Endometrial microvascular endothelial cells (primary cell): ENCODE measurements around the gene LOXL3. TPM values are rescaled to one million over a fixed set of nuclear protein-coding genes. Genes with fewer than 3 reads are reported as not detected.

Experiments
- in situ Hi-C: cut with HindIII; loops from 2 replicates; pipeline ENCODE4 v1.10.0; 2017; ENCODE audit warnings: low sequenced_read_pairs, low pct_unique_long_range_greater_than_20kb; ENCODE audit errors: inconsistent ontology term
- total RNA-seq: library from RNA; depleted of rRNA; stranded (reverse); fragments of >200 nt; gene quantifications from one replicate; pipeline ENCODE4 v1.2.3, GENCODE V29; 2015; ENCODE audit errors: inconsistent ontology term

LOXL3 gene
- total RNA-seq, 1 donor from 2014 or later, result 0.65 TPM

DNA sequence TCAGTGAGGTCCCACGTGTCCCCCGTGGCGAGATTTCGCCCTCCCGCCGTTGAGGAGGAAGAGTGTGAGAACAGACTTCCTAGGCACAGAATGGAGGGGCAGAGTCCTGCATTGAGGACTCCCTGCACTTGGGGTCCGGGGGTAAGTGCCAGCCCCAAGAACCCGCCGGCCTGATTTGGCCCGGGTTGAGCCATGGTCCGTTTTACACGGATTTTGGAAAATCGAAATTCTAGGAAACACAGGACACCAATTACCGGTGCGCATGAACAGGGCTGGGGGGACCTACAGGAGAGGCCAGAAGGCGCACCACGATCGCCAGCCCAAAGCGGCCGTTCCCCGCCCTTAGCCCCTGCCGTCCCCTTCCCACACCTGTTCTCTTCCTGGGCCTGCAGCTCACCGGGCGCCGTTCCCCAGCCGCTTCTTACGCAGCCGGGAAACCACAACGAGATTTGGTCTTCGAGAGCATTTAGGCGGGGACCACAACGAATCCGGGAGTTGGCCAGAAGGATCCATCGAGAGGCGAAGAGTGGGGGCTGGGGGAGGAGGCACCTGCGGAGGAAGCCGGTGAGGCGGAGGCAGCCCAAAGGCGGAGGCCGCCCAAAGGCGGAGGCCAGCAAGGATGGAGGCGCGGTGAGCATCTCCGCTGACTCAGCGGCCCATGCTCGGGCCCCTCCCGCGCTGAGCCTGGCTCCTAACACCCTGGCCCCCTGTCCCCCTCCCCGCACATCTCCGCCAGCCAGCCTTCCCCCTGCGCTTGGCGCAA is 40.0 kb downstream of the LOXL3 start:
- in situ Hi-C loops, result no loop called here

DNA sequence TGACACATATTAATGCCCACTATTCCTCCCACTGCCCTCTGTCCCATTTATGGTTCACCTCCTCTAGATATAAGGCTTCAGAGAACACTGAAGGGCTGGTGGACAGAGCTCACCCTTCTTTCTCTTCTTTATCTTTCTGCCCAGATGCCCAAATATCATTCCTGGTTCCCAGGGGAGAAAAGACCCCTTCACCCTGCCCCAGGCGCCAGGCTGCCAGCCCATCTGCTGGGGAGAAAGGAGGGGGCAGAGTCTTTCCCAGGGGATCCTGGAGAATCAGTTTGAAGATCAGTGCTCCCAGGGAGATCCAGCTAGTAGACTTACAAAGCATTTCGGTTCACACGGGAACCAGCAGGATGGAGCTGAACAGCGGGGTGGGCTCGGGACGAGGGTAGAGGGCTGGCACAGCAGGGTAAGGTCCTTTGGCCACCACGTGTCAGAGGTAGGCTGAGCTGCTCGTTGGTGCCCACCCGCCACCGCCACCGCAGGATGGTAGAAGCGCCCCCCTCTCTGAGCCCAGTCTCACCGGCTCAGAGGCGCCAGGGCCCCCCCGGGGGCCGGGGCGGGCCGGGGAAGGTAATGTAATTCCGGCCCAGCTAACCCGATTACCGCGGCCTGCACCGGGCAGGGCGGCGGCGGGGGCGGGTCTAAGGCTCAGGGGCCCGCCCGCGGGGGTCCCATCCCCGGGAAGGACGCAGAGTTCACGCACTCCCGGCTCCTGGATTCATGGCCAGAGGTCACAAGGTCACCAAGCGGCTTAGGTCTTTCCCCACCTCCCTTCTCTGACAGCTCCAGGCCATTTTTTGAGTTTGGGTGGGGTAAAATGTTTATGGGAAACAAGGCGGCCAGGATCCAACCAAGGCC is 40.8 kb downstream of the LOXL3 start:
- in situ Hi-C loops, result no loop called here

DNA sequence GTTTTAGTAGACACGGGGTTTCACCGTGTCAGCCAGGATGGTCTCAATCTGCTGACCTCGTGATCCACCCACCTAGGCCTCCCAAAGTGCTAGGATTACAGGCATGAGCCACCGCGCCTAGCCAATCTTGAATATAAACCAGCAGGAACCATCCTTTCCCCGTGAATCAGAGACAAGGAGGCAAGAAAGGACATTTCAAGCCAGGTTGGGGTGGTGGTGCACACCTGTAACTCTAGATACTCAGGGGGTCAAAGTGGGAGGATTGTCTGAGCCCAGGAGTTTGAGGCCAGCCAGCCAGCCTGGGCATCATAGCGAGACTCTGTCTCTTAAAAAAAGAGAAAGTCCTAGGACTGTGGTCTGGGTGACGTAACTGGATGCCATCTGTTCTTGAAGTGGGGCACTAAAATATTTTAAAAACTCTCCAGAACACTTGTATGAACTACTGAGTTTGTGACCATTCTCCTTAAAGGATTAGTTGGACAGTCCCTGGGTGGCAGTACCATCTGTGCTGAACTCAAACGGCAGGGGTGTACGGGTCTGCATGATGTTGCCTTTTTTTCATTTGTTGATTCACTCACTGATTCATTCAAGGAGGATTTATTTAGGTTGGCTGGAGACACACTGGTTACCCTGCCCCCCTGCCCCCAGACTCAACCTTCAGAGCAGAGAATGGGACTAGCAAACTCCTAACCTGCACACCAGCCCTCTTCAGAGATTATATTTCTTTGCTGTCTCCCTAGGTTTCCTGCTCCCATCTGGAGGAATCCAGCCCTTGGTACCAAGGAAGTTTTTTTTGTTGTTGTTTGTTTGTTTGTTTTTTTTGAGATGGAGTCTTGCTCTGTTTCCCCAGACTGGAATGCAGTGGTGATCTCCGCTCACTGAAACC is 42.4 kb downstream of the LOXL3 start:
- in situ Hi-C loops, result no loop called here

DNA sequence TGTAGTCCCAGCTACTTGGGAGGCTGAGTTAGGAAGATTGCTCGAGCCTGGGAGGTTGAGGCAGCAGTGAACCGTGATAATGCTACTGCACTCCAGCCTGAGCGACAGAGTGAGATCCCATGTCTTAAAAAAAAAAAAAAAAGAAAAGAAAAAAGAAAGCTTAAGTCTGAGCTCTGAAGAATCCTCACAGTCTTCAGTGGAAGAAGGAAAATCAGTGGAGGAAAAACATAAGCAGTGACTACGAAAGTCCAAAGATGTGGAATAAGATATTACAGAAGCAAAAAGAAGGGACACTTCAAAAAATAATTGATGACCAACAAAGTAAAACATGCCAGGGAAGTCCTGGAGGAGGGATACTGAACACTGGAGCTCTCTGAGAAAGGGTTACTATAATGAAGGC is 43.5 kb downstream of the LOXL3 start:
- in situ Hi-C loops, result no loop called here

DNA sequence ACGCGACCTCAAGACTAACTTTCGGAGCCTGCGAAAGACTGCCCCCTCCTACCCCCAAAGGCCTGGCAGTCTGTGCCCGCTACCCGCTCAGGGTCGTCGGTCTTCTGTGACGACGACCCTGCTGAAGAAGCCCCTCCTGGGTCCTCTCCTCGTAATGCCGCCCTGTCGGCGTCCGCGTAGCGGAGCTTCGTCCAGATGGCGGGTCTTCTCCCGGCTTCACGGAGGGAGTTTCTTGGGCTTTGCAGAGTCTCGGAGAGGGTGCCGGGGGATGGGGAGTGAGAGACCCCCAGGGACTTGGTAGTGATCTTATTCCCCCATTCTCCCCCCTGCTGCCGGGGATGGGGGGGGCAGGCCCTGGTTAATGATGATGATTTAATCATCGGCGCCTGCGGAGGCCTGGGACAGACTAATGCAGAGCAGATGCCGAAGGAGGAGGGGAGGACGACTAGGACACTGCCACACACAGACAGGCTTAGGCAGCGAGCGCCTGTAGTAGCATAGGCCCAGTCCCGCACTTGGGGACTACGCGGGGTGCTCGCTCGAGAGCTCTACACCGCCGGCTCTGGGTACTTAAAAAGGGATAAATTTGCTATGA is 45.7 kb downstream of the LOXL3 start:
- in situ Hi-C loops, result no loop called here

DNA sequence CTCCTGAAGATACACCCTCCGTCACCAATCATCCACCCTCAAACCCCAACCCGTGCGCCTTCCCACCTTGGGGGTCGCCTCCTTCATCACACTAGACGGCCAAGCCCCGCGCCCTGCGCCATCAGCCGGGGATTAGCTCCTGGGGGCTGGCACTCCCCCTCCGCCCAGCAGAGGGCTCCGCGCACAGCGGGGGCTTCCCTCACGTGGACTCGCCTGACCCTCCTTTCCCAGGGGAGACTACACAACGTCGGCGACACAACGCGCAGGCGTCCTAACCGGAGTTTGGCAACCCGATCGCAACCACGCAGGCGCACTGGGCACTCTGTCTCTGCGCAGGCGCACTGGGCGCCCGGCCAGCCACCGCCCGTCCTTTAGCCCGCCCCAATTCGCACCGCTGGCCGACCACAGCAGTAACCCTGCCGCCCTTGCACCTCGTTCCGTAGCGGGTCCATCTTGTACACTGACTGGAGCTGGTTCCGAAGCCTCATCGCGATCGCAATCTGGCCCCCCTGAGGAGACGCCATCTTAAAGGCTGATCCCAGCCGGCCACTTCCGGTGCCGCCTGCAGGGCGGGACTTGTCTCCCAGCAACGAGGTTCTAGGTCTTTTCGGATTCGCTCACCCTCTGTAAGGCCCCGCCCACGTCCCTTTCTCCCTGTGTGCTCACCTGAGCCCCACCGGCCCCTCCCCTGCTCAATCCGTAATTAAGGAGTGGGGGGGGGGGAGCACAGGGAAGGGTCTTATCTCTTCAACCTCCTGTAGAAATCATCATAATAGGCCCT is 46.4 kb downstream of the LOXL3 start, which contains the start of gene PCGF1:
TSS of gene PCGF1 (minus strand) at position 551 of the 781 bp plus-strand sequence. CDS start at position 524, 27 bp downstream.
- in situ Hi-C loops, result no loop called here

DNA sequence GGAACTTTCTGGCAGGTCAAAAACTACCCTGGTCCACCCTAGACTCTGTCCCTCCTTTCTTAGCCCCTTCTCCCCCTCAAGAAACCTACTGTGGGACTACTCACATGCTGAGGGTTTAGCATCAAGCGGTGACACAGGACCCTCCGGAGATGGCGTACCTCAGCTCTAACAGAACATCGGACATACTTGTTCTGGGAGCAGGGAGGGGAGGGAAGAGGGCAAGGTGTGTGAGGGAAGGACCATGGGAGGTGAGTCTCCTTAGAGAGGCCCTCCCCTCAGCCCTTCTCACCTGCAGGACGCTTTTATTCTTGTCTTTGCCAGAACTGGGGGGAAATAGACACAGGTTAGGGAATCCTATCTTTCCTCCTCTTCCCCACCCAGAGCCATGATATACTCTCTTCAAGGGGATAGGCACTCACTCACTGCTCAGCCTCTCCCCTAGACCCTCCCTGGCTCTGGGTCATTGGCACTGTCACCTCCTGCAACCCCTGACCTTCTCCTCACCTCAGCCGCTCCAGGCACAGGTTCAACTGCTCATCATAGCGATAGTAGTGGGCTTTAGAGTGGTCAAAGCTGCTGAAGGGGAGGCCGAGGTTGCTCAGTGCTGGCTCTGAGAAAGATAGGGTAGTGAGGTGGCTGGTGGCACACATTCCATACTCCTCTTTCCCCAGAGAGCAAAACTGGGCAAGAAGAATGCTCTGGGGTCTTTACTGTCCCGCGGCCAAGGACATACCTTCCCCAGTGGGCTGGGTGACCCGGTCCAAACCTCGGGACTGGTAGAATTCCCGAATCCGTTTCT is 48.1 kb downstream of the LOXL3 start:
- in situ Hi-C loops, result no loop called here

DNA sequence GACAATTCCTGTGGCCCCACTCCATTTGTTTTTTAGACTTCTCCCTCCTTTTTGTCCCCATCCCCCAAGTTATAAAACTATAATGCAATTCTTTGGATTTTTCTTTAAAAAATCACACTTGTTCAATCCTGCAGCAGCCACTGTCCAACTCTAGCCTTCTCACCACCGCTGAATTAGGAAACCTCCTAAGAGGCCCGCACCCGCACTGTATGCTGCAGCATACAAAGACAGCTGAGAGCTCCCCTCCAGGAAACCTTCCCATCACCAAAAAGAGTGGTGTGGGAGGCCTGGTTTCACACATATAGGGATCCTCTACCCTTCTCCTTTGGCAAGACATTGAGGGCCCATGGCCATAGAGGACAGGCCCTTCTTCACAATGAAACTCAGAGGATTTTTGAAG is 49.2 kb downstream of the LOXL3 start:
- in situ Hi-C loops, result no loop called here

DNA sequence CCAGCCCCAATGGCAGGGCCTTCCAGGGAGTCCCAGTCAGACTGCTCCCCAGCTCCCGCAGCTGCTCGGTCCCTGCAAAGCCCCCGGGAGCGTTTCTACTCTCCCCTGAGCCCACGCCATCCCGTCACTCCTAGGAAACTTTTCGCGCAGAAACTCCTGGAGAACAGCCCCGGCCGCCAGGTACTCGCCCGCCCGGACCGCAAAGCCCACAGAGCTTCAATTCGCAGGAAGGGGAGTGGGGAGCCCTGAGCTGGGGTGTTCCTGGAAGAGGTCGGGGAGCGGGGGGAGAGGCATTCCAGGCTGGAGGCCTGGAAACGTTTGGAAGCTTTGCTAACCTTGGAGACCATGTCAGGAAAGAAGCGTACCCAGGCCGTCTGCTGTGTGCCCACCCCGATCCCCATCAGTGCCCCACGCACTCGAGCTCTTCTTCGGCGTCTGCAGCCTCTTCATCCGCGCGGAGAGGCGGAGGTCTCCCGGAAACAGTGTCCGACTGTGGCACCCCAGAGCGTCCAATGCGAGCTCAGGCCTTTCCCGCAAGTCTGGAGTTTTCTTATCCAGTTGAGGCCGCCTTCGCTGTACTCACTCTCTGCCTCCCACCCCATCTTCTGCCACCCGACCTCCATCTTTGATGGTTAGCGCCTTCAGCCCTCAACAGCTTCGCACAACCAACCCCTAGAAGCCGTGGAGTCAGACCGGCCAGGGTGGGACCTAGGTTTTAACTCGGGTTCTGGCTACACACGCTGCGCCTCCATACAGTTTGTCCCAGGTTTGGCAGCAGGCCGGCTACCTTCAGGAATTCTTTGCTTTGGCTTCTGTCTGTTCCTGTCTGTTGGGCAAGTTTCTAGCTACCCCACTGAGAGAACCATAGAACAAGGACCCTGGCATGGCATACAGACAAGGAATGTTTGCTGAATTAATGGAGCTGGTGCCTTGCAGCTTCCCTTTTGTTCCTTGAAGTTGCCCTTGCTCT is 50.0 kb downstream of the LOXL3 start:
- in situ Hi-C loops, result no loop called here

DNA sequence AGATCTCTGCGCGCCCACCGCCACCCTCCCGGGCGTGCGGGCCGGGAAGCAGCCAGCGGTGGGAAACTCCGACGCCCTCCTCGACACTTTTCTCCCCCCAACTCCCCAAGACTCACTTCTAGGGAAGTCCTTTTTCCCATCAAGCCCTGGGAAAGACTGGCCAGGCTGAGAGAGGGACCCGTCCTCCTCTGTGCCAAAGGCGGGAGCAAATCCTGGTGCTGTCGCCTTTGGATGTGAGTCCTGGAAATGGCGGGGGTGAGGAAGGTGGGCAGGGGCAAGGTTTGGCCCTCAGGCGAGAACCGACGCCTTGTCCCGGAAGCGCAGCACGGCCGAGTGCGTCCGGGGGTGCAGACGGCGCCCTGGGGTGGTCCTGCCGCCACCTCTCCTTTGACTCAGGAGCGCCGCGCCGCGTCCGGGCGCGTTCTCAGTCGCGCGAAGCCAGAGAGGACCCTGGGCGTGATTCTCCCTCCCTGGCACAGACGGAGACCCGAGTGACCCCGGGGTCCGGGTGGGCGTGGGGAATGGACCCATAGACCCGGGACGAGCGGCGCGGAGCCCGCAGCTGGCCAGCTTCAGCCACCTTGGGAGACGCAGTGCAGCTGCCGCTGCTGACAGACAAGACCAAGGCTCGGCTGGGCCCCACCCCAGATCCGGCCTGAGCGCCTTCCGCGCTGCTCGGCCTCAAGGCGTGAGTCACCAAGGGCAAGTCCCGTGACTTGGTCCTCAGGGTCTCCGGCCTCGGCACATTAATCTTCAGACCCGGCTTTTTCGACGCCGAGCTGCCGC is 50.8 kb downstream of the LOXL3 start:
- in situ Hi-C loops, result no loop called here

DNA sequence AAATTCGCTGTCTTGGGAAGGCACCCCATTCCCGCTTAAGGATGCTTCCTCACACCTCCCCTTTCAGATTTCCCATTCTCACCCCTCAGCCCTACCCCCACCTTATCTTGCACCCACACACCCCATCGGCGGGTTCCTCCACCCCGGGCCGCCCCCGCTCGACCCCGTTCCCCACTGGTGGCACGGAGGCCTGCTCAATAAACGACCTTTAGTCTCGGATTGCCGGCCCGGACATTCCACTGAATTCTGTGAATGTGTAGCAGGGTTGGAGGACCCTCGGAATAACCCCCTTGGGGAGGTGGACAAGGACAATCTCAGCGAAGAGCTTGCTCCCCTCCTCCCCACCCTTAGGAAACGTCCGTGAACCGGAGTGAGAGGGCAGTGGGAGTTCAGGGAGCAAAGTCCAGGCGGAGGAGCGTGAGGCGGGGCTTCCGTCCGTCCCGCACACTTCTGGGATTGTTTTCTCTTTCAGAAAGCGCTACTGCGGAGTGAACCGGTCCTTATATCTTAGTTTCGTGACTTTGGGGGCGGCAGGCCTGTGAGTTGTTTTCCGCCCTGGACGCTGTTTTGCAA is 51.5 kb downstream of the LOXL3 start:
- in situ Hi-C loops, result no loop called here

DNA sequence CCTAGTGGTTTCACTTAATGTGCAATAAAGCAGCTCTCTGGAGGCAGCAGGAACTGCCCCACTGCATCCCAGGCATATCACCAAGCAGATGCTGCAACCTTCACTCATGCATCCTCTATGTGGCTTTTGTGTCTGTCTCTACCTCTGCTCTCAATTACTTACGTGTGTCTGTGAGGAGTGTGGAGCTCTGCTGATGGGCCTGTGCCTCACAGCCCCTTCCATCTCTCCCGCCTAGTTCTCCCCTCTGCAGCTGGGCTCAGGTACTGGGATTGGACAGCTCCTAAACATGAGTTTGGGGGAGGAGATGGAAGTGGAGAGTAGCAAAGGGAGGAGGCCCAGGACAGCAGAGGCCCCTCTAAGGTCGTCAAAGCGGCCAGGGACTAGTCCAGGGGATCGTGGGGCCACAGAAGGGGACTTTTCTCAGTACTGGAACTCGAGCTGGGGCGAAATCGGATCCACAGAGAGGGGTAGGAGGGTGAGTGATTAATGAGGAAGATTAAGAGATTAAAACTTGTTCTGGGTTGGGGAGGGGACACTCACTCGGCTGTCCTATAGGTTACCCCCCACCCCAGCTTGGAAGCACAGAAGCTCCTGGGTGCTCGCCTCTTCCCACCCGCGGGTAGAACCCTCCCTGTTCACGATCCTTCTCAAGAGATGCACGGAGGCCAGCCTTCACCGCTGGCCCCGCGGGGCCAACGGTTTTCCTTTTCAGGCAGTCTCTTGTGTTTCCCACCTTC is 52.2 kb downstream of the LOXL3 start:
- in situ Hi-C loops, result no loop called here

DNA sequence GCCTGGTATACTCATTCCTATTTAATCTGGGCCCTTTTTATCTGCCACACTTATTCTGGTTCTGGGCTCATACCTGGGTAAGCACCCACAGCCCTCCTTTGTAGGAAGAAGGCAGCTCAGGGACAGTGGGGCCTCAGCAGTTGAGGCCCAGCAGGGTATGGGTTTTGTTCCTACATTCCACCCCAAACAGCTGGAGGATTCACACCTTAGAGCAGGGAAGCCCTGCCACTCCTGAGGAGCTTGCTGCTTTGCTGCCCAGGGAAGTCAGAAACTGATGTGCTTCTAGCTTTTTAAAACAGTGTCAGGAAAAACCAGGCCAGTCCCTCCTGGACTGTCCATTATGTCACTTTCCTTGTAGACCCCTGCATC is 53.2 kb downstream of the LOXL3 start:
- in situ Hi-C loops, result no loop called here

DNA sequence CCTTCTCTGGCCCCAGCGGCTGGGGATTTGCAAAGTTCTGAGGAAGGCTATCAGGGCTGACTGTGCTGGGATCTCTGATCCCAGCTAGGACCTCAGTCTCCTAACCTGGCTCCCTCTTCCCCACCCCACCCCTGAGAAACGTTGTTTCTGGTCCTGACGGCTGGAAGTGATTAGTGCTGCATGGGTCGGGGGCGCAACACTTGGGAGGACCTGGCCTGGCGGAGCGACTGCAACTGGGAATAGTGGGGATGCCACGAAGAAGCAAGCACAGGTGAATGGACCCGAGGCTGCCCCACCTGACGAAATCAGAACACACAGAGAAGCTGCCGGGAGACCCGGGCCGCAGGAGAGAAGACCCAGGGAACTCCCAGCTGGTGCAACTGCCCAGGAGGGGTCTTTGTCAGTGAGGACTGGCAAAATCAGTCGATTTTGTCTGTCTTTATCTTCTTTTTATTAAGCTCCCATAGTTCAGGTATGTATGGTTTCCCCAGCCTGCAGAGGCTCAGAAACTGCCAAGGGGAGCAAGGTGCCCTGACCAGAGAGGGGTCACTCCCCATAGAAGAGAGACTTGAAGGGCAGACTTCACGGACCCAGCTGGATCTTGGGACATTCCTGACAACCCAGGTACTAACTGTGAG is 53.7 kb downstream of the LOXL3 start:
- in situ Hi-C loops, result no loop called here
